Kidney (tissue), 14 donors: ENCODE data around the gene GPSM1. TPM values are rescaled to one million over a fixed set of nuclear protein-coding genes. Genes with fewer than 3 reads are reported as not detected.
A peak's percentile ranks its signal among the peaks of the same experiment; 100 is the strongest.

Source experiments
- DNase-seq, 5 donors: peaks; one replicate each; pipeline ENCODE4 v3.0.0-alpha.2; 2013 to 2020
- FAIRE-seq: peaks from 2 replicates; lab custom pipeline; 2012; peaks lifted over from hg19 to GRCh38; lab: Jason Lieb, UNC
- H3K27ac ChIP-seq, 2 donors: one replicate each; pipeline ENCODE4 v1.7.0; 2013; ENCODE audit warnings: low read depth in 2 of 2, low read length in 2 of 2, inconsistent platforms in 1 of 2
- H3K27me3 ChIP-seq: one replicate; pipeline ENCODE4 v1.7.1; 2013; ENCODE audit warnings: low read length, inconsistent platforms; ENCODE audit not compliant: control insufficient read depth, insufficient read depth
- H3K36me3 ChIP-seq, 3 donors: one replicate each; pipeline versions ENCODE4 v1.7.0 to v1.7.1; 2013; ENCODE audit warnings: low read length in 3 of 3, control low read depth in 1 of 3, inconsistent platforms in 1 of 3; ENCODE audit not compliant: insufficient read depth in 3 of 3, control insufficient read depth in 2 of 3
- H3K4me1 ChIP-seq, 3 donors: one replicate each; pipeline versions ENCODE4 v1.7.0 to v1.7.1; 2013; ENCODE audit warnings: low read length in 3 of 3, inconsistent platforms in 1 of 3, low read depth in 1 of 3; ENCODE audit not compliant: control insufficient read depth in 2 of 3, insufficient read depth in 2 of 3
- H3K4me3 ChIP-seq, 3 donors: one replicate each; pipeline versions ENCODE4 v1.7.0 to v1.8.1; 2013; ENCODE audit warnings: low read length in 3 of 3, control low read depth in 1 of 3, inconsistent platforms in 1 of 3
- H3K9ac ChIP-seq, 3 donors: one replicate each; pipeline versions ENCODE4 v1.7.0 to v1.7.1; 2013; ENCODE audit warnings: low read length in 3 of 3, control low read depth in 1 of 3, inconsistent platforms in 1 of 3
- H3K9me3 ChIP-seq, 3 donors: one replicate each; pipeline versions ENCODE4 v1.7.0 to v1.7.1; 2013; ENCODE audit warnings: low read length in 3 of 3, control low read depth in 1 of 3, inconsistent platforms in 1 of 3; ENCODE audit not compliant: control insufficient read depth in 2 of 3, insufficient read depth in 1 of 3
- intact Hi-C: fragments of 100-400 bp; cut with DNase I; formaldehyde crosslinking; loops from one replicate; pipeline ENCODE4 v1.11.1; 2022
- polyA plus RNA-seq: library from polyadenylated mRNA; stranded (reverse); fragments of 350-450 nt; fragmentation: Illumina TruSeq; extraction: RNeasy Lipid Tissue Mini Kit (QIAGEN cat#74804); gene quantifications from one replicate; pipeline ENCODE4 v1.2.3, GENCODE V29; 2014; ENCODE audit warnings: low read depth, low replicate concordance; ENCODE audit not compliant: insufficient read depth
- total RNA-seq: library from RNA; stranded (reverse); fragmentation: NEBNext Ultra II Directional; extraction: Animal tissue kit (Norgen Biotek cat#: 25700); gene quantifications from one replicate; pipeline ENCODE4 v1.2.1, GENCODE V29; 2021
- TF ChIP-seq, protein P1 (sequence below): IDR thresholded peaks from 3 replicates; pipeline ENCODE4 v1.5.1; 2012; ENCODE audit warnings: mild to moderate bottlenecking, moderate library complexity, borderline replicate concordance; ENCODE audit not compliant: insufficient read depth; ENCODE audit errors: extremely low read depth
- donor health status: control.
- donor health status: control.
- donor health status: control.
- donor health status: control.
- donor health status: control.
- donor health status: DM: yes; HTN: yes; CAD: no.
- donor health status: Normal renal cell carcinoma (clear cell type).

The GPSM1 gene
- total and polyA plus RNA-seq, 2 donors from 2014 or later: 11.6 to 11.9 TPM

DNA sequence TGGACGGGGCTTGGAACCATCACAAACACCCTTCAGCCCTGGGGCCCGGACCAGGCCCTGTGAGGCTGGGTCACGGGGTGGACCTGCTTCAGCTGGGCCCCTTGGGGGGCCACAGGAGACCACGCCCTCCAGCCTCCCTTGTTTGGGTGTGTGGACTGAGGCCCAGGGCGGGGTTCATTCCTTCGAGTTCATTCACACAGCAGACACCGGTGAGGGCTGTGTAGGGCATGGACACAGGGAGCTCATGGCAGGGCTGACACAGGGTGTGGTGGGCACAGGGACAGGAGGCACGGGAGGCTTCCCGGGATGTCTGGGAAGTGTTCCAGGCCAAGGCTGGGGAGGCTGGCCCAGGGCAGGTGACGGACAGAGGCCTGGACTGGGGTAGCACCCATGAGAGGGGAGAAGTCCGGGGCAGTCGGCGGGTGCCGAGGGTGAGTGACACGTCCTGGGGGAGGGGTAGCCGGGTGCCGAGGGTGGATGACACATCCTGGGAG is 27.3 kb downstream of the GPSM1 start:
- TF ChIP-seq, protein P1, sequence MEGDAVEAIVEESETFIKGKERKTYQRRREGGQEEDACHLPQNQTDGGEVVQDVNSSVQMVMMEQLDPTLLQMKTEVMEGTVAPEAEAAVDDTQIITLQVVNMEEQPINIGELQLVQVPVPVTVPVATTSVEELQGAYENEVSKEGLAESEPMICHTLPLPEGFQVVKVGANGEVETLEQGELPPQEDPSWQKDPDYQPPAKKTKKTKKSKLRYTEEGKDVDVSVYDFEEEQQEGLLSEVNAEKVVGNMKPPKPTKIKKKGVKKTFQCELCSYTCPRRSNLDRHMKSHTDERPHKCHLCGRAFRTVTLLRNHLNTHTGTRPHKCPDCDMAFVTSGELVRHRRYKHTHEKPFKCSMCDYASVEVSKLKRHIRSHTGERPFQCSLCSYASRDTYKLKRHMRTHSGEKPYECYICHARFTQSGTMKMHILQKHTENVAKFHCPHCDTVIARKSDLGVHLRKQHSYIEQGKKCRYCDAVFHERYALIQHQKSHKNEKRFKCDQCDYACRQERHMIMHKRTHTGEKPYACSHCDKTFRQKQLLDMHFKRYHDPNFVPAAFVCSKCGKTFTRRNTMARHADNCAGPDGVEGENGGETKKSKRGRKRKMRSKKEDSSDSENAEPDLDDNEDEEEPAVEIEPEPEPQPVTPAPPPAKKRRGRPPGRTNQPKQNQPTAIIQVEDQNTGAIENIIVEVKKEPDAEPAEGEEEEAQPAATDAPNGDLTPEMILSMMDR: no peak
- H3K27me3 ChIP-seq: no peaks in the 10 kb centered on the region
- DNase-seq (no peak), FAIRE-seq (no peak)
- no peaks in the 10 kb centered on the region for H3K36me3 ChIP-seq
- no peak overlapping the region for H3K9ac ChIP-seq
- H3K4me3 ChIP-seq: no peak overlapping the region
- intact Hi-C loops: no loop called here
- peaks cover 0 to 8% (median 0%) of the 10 kb centered on the region in 3 donors for H3K4me1 ChIP-seq
- H3K27ac ChIP-seq: peak overlapping the region; percentile 37 to 43
- H3K9me3 ChIP-seq: no peaks in the 10 kb centered on the region

DNA sequence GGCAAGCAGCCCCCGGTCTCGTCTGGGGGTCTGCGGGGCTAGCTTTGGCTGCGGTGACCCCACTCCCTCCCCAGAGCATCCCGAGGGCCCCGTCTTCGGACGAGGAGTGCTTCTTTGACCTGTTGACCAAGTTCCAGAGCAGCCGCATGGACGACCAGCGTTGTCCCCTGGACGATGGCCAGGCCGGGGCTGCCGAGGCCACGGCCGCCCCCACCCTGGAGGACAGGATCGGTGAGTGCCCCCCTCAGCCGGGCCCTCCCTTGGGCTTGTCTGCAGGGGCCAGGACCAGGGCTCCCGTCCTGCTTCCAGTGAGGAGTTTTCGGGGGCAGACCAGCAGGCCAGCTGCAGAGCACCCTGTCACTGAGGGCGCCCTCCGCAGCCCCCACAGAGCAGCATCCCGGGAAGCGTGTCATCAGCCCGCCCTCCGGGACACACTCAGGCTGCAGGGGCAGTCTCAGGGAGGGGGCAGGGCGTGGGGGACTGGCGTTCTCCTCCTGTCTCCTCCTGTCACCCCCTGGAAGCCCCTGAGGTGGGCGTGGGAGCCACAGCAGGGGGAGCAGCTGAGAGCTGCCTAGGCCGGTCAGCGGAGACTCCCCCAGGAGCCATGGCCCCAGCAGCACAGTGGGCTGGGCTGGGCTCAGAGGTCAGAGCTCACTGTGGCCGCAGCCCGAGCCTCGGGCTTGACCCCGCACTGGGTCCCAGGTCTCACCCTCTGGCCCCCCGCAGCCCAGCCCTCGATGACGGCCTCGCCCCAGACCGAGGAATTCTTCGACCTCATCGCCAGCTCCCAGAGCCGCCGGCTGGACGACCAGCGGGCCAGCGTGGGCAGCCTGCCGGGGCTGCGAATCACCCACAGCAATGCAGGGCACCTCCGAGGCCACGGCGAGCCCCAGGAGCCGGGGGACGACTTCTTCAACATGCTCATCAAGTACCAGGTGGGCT is 28.5 kb downstream of the GPSM1 start:
- TF ChIP-seq, protein P1: no peak
- H3K4me1 ChIP-seq: peaks cover 0 to 8% (median 0%) of the 10 kb centered on the region in 3 donors
- no peak overlapping the region for H3K27ac ChIP-seq
- DNase-seq: no peak
- no peaks in the 10 kb centered on the region for H3K27me3 ChIP-seq
- no peak overlapping the region for H3K9ac ChIP-seq
- H3K4me3 ChIP-seq: no peak overlapping the region
- no peaks in the 10 kb centered on the region for H3K36me3 ChIP-seq
- H3K9me3 ChIP-seq: no peaks in the 10 kb centered on the region
- intact Hi-C loops: no loop called here
- no peak for FAIRE-seq

- H3K4me1 ChIP-seq: peaks cover 0 to 8% (median 0%) of the 10 kb centered on the region in 3 donors
- FAIRE-seq: no peak
Observed at GRCh38 chr9:136357202-136357725, 29.9 kb downstream of the GPSM1 start.

More at GRCh38 chr9:136357202-136357725, 29.9 kb downstream of the GPSM1 start:
- no peaks in the 10 kb centered on the region for H3K27me3 ChIP-seq
- no peaks in the 10 kb centered on the region for H3K36me3 ChIP-seq
- no peak overlapping the region for H3K9ac ChIP-seq
- DNase-seq: no peak
- intact Hi-C loops: no loop called here
- H3K4me3 ChIP-seq: no peak overlapping the region
- H3K9me3 ChIP-seq: no peaks in the 10 kb centered on the region
- TF ChIP-seq, protein P1: no peak
- no peak overlapping the region for H3K27ac ChIP-seq
